Gastroesophageal sphincter (tissue), 4 donors: ENCODE results near the gene BRMS1. TPM values are rescaled to one million over a fixed set of nuclear protein-coding genes. Genes with fewer than 3 reads are reported as not detected.

Experiments
- ATAC-seq: fragments of 150-250 bp; one replicate; pipeline ENCODE4 v1.9.1; 2016; ENCODE audit warnings: mild to moderate bottlenecking, moderate library complexity
- H3K27ac ChIP-seq, 4 donors: fragments of 200-600 bp; sonication (generic) in 3 of 4; 1 replicate in 3 of 4; 2 replicates in 1 of 4; pipeline ENCODE4 v1.5.1; 2016 to 2019
- H3K27me3 ChIP-seq: fragments of 200-600 bp; sonication (generic); one replicate; pipeline ENCODE4 v1.5.1; 2019
- H3K36me3 ChIP-seq, 2 donors: fragments of 200-600 bp; sonication (generic); one replicate each; pipeline ENCODE4 v1.5.1; 2019; ENCODE audit warnings: control low read depth in 1 of 2
- H3K4me1 ChIP-seq, 3 donors: fragments of 200-600 bp; sonication (generic); 1 replicate in 2 of 3; 2 replicates in 1 of 3; pipeline ENCODE4 v1.5.1; 2016 to 2019; ENCODE audit warnings: control low read depth in 2 of 3
- H3K4me3 ChIP-seq, 2 donors: fragments of 200-600 bp; sonication (generic); one replicate each; pipeline ENCODE4 v1.5.1; 2019; ENCODE audit warnings: mild to moderate bottlenecking in 1 of 2, moderate library complexity in 1 of 2
- H3K9me3 ChIP-seq, 3 donors: fragments of 200-600 bp; sonication (generic); one replicate each; pipeline ENCODE4 v1.5.1; 2017 to 2019; ENCODE audit warnings: control low read depth in 2 of 3
- EP300 ChIP-seq: sonication (generic); formaldehyde crosslinking; IDR thresholded peaks from one replicate; pipeline ENCODE4 v1.6.1; 2017; ENCODE audit warnings: antibody characterized with exemption, mild to moderate bottlenecking
- POLR2A ChIP-seq, 2 donors: fragments of 450-650 bp; IDR thresholded peaks; one replicate each; pipeline ENCODE4 v1.6.1; 2017; ENCODE audit warnings: antibody characterized with exemption in 2 of 2, mild to moderate bottlenecking in 2 of 2, moderate library complexity in 1 of 2
- POLR2AphosphoS5 ChIP-seq: sonication (generic); formaldehyde crosslinking; IDR thresholded peaks from one replicate; pipeline ENCODE4 v1.6.1; 2017; ENCODE audit warnings: antibody characterized with exemption
- WGBS, 2 donors: methylation state at CpG; one replicate each; pipeline ENCODE4 v1.1.5; 2018; ENCODE audit warnings: low coverage in 1 of 2; 5-methylcytosine and 5-hydroxymethylcytosine counted together
- total RNA-seq, 4 donors: library from RNA; depleted of rRNA; stranded (reverse); fragments of >200 nt; gene quantifications; one replicate each; pipeline ENCODE4 v1.1.0, GENCODE V29; 2016
- TF ChIP-seq, protein P1 (sequence below), 4 experiments: fragments of 200-600 bp in 2 of 4; fragments of 450-650 bp in 2 of 4; sonication (generic) in 1 of 4; IDR thresholded peaks; one replicate each; pipeline ENCODE4 v1.5.1; 2017 to 2019; ENCODE audit warnings: antibody characterized with exemption in 4 of 4, mild to moderate bottlenecking in 2 of 4, moderate library complexity in 2 of 4

BRMS1 gene, protein sequence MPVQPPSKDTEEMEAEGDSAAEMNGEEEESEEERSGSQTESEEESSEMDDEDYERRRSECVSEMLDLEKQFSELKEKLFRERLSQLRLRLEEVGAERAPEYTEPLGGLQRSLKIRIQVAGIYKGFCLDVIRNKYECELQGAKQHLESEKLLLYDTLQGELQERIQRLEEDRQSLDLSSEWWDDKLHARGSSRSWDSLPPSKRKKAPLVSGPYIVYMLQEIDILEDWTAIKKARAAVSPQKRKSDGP
- 10 to 100 TPM; 26.6 to 44.2 (median 35.5) TPM for total RNA-seq

- peaks cover 0 to 53% (median 28%) of the 10 kb centered on the region in 3 donors for H3K4me1 ChIP-seq
These were observed at the start of gene BRMS1 for GRCh38 chr11:66344550-66345315. BRMS1 (minus strand) TSS chr11:66345104; CDS start chr11:66342234, 2,870 bp downstream.

GRCh38 chr11:66393954-66394353, 49.0 kb upstream of the BRMS1 start:
- H3K27me3 ChIP-seq: no peaks in the 10 kb centered on the region
- H3K4me1 ChIP-seq: peaks cover 0 to 5% (median 0%) of the 10 kb centered on the region in 3 donors
- no peak overlapping the region for H3K27ac ChIP-seq
- H3K4me3 ChIP-seq: no peak overlapping the region
- WGBS, 2 donors: 60 to 70% methylated on average over 2 to 3 of the region's 3 CpGs
- H3K36me3 ChIP-seq: no peaks in the 10 kb centered on the region
- H3K9me3 ChIP-seq: no peaks in the 10 kb centered on the region
- TF ChIP-seq, protein P1, sequence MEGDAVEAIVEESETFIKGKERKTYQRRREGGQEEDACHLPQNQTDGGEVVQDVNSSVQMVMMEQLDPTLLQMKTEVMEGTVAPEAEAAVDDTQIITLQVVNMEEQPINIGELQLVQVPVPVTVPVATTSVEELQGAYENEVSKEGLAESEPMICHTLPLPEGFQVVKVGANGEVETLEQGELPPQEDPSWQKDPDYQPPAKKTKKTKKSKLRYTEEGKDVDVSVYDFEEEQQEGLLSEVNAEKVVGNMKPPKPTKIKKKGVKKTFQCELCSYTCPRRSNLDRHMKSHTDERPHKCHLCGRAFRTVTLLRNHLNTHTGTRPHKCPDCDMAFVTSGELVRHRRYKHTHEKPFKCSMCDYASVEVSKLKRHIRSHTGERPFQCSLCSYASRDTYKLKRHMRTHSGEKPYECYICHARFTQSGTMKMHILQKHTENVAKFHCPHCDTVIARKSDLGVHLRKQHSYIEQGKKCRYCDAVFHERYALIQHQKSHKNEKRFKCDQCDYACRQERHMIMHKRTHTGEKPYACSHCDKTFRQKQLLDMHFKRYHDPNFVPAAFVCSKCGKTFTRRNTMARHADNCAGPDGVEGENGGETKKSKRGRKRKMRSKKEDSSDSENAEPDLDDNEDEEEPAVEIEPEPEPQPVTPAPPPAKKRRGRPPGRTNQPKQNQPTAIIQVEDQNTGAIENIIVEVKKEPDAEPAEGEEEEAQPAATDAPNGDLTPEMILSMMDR (IDR thresholded peaks at IDR 0.05): no peak
- no peak for TF ChIP-seq EP300
- TF ChIP-seq POLR2A (IDR thresholded peaks at IDR 0.05): no peak
- no peak for TF ChIP-seq POLR2AphosphoS5
- ATAC-seq: no peak

More at GRCh38 chr11:66344550-66345315, at the start of gene BRMS1:
- peak; percentile 90 for ATAC-seq
- WGBS, 2 donors: 0% methylated on average over 1 of the region's 59 CpGs
- no peaks in the 10 kb centered on the region for H3K27me3 ChIP-seq
- H3K9me3 ChIP-seq: no peaks in the 10 kb centered on the region
- peak within 1 kb of the TSS; percentile 84 to 97 for H3K4me3 ChIP-seq
- TF ChIP-seq POLR2AphosphoS5 (peak; percentile 92), POLR2A (IDR thresholded peaks at IDR 0.05) (peak; percentile 79 to 84), EP300 (no peak)
- TF ChIP-seq, protein P1 (IDR thresholded peaks at IDR 0.05): peak in 3 of 4 experiments; percentile 46 to 59 (median 50)
- peak within 1 kb of the TSS; percentile 66 to 96 (median 90) for H3K27ac ChIP-seq
- peaks cover 0 to 27% of the 10 kb centered on the region in 2 donors for H3K36me3 ChIP-seq

DNA sequence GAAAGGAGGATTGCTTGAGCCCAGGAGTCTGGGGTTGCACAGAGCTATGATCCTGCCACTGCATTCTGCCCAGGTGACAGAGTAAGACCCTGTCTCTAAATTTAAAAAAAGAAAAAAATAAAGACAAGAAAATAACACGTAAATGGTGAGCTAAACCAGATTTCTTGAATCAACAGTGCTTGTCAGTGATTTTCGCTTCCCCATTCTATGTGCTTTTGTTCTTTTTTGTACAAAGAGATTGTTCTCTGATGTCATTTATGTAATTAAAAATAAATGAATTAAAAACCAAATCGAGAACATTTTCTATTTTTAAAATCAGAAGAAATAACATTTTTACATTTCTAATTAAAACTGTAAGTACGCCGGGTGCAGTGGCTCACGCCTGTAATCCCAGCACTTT, 46.4 kb upstream of the BRMS1 start:
- Histone ChIP-seq H3K9me3 (no peaks in the 10 kb centered on the region), H3K27me3 (no peaks in the 10 kb centered on the region), H3K27ac (no peak overlapping the region), H3K4me3 (no peak overlapping the region), H3K36me3 (no peaks in the 10 kb centered on the region), H3K4me1 (peaks cover 0 to 10% (median 0%) of the 10 kb centered on the region in 3 donors)
- ATAC-seq: no peak
- TF ChIP-seq POLR2AphosphoS5 (no peak), EP300 (no peak)
- TF ChIP-seq, protein P1 (IDR thresholded peaks at IDR 0.05): no peak
- 76 to 79% methylated on average over 6 of the region's 6 CpGs for WGBS, 2 donors

GRCh38 chr11:66388780-66389386, 44.0 kb upstream of the BRMS1 start:
- Histone ChIP-seq H3K4me3 (no peak overlapping the region), H3K27me3 (peaks cover 6% of the 10 kb centered on the region), H3K9me3 (no peaks in the 10 kb centered on the region), H3K27ac (no peak overlapping the region), H3K4me1 (peaks cover 0 to 11% (median 0%) of the 10 kb centered on the region in 3 donors), H3K36me3 (no peaks in the 10 kb centered on the region)
- WGBS, 2 donors: 23 to 30% methylated on average over 6 to 8 of the region's 8 CpGs
- ATAC-seq: peak; percentile 32
- TF ChIP-seq, protein P1 (IDR thresholded peaks at IDR 0.05): peak; percentile 26 to 78 (median 51)
- TF ChIP-seq POLR2AphosphoS5: no peak
